ENCODE measurements around the gene GAN.
A peak's percentile ranks its signal among the peaks of the same experiment; 100 is the strongest.
"Not testable (repeated sequence)": the region's sequence is repeated elsewhere in the genome, so short reads cannot be mapped to it uniquely, and the experiment has no call there.

Gene GAN

GRCh38 chr16:81310045-81310644 is 4.6 kb upstream of the GAN start:
- DNase-seq, result no peak

GRCh38 chr16:81311762-81312161 is 3.0 kb upstream of the GAN start:
- DNase-seq, result no peak

DNA sequence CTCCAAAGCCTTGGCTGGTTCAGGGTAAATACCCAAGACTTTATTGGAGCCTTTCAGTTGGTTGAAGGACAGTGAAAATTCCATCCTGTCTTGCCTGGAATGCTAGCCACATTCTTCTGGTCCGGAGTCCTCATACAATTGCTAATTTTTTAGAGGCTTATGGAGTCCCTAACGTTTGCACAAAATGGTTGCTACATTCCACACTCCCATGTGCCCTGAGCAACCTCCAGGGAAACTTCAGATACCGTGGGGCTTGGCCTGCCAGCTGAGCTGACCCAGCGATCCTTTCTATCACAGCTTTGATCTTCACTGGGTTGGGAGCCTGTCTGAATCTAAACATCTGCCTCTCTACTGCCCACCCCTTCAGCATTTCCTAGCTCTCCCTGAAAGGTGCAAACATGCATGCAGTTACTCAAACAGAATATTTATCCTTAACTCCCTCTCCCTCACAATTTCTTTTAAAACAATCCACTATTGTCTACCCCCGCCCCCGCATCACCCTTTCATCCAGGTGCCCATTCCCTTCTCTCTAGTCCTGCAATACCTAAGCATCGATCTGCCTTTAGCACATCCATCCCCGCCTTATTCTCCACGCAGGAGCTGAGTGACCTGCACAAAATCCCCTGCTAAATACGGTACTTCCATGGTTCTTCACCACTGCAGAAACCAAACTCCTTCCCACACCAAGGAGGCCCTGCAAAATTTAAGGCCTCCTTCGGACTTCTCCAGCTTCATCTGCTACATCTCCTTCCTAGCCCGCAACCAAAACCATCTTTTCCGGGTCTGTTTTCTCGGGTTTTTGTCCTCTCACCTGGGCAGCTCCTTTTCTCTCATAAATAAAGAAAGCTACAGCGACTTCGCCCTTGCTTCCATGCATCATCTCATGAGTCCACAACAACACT is 810 bp upstream of the GAN start:
- DNase-seq, result no peak

DNA sequence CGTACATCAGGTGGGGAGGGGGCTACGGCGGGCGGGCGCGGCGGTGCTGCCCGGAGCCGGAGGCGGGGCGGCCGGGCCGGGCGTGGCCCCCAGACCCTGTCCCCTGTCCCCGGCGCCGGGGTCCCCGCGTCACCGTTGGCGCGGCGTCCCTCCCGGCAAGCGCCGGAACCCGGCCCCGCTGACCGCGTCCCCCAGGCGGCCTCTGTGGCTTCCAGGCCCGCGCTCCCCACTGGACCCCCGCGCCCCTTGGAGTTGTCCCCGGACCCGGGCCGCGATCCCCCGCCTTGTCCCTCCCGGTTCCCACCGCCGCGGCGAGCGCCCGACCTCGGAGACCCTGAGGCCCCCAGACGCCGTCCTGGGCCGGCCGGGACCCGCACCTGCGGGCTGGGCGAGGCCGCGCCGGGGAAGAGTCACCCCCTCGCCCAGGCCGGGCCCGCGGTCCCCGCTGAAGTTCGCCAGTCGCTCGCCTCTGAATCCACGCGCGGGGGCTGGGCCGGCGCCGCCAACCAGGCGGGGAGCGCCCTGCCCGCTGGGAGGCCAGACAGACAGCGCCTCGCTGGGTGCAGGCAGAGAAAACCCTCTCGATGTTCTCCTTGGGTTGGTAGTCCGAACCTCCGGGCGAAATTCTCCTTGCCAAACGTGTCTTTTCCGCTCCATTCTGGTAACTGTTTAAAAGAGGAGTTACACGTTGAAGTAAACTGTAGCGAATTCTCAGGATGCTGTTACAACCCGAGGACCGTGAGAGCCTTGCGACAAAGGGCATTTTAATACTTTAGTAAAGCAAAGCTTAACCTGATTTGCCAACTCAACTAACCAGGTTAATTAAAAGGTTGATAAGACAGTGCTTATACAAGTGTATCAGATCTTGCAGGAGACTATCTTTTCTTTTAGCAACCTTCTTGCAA is 761 bp downstream of the GAN start:
- peak; percentile 32 for DNase-seq

- no peak for DNase-seq
Measured at GRCh38 chr16:81316176-81316496, 1.4 kb downstream of the GAN start.

DNA sequence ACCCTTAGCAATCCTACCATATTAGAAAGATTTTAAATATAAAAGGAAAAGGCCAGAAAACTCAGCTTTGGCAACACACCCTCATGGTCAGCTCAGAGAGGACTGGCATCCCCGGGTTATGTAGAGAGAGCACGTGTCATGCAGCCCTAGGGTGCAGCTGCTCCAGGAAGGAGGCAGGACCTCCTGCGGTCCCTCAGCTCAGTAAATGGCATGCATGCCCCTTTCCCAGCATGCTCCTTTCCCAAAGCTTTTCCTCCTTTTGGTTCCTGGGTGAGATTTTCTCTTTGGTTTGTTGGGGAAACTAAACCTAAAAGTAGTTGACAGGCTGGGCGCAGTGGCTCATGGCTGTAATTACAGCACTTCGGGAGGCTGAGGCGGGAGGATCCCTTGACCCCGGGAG is 3.9 kb downstream of the GAN start:
- DNase-seq, result no peak

DNA sequence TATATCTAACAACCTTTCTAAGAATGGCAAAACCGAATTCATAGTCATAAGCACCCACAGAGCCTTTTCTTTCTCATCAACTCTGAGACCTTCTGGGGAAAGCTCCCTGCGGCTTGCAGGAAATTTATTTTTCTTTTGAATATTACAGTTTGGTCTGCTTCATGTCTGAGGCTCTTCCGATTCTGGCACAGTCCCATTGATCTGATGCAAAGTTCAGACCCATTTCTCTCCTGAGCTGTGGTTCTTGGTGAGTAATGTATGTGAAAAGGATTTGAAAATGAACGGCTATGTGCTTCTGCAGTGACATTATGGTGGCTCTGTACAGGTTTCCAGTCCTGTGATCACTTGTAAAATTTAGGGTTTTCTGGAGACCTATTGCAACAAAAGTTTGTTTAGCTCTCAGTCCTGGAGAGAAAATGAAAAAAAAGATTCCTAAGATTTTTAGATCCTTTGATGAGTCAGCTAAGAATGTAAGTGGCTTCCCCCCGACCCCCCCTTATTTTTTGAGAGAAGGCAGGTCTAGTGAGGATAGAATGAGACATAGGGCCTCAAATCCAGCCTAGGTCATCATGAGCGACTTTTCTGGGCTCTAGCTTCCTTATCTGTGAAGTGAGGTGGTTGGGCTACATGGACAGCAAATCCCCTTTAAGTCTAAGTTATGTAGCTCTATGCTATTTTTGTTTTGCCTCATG is 4.6 kb downstream of the GAN start:
- DNase-seq, result no peak

DNA sequence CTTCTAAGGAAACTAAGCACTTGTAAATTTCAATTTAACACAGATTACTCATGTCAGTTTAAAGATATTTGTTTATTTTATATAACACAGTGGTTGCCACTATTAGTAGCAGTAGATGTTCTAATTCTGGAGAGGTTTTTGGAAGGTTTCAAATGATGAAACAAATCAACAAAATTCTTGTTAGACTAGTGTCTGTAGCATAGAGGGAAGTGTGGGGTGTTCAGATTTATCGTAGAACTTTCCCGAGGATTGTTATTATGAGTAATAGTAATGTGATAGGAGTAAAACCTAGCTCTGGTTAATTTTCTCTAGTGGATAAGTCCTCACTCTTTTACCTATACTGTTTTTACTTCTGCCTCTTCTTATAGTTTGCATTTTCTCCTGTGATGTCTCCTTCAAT is 6.3 kb downstream of the GAN start:
- no peak for DNase-seq

DNA sequence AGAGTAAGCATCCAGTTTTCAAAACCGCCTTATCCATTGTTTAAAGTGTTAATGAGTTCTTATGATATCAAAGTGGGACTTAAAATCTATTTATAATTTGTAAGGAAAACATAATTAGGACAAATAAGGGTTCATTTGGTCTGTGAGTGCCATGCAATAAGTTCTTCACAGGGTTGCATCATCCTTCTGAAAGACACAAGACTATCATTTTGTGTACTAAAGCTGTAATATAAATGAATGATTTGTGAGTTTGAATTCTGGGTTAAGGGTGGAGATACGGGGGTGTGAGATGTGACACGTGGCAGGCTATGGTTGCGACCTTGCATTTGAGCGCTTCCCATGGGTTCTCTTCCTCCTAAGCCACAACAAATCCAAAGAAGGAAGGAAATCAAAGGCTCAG is 6.8 kb downstream of the GAN start:
- no peak for DNase-seq

DNA sequence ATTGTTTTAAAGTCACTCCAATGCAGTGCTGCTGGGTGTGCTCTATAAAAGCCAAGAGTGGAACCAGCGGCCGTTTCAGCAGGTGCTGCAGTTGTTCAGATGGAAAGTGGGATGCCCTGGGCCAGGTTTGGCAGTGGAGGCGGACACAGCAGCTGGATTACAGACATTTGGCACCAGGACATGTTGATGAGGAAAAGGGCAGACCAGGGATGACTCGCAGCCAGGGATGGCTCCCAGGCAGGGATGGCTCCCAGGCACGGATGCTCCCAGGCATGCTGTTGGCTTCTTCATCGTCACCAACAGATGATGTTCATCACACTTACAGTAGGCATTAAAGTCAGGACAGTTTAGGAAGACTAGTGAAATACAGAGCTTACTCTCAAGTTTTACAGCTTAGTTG is 10.0 kb downstream of the GAN start:
- no peak for DNase-seq

GRCh38 chr16:81327011-81327410 is 12.2 kb downstream of the GAN start:
- no peak for DNase-seq

DNA sequence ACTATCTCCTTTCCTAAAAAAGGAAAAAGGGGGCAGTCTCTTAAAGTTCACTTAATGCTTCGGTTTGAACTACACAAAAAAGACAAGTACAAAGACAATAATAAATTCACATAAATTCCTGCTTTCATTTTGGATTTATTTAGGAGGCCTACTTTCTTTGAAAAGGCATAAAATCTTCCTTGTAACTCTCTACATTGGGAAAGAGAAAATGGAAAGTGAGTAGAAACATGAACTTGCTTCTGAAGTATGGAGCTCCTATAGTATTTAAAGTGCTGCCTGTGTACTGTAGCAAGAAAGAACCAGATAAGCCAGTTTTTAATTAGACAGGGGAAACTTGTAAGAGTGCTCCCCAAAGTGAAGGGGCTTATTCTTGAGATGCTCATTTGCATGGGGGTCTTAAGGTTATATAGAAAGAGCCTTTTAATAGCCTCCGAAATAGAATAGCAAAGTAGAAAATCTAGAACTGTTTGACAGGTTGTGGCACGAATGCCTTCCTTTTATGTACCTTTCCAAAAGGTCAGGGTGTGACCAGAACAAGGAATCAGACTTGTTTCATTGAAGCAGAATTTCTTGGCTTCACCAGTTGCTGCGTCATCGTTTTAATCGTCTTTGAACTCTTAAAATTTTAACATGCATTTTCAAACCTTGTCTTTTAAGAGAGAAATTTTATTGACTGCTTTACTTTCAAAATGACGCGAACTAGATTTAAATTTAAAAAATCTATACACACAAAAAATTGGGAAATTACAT is 12.9 kb downstream of the GAN start:
- DNase-seq, result no peak

GRCh38 chr16:81329947-81330346 is 15.2 kb downstream of the GAN start:
- DNase-seq, result no peak

DNA sequence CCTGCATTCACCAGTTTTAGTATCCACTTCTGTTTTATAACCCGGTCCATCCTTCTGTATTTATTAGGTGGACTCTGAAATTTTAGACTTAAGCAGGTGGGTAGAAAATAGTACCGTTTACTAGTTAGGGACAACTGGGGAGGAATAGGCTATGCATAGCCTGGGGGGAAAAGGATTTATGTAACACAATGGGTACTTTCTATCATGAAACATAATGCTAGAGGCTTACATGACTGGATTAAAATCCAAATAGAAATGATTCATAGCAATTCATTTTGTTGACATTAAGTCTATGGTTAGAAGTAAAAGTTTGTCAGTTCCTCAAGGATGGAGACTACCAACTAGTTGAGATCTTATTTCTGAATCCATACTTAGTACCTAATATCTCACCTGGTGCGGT is 18.6 kb downstream of the GAN start:
- no peak for DNase-seq

DNA sequence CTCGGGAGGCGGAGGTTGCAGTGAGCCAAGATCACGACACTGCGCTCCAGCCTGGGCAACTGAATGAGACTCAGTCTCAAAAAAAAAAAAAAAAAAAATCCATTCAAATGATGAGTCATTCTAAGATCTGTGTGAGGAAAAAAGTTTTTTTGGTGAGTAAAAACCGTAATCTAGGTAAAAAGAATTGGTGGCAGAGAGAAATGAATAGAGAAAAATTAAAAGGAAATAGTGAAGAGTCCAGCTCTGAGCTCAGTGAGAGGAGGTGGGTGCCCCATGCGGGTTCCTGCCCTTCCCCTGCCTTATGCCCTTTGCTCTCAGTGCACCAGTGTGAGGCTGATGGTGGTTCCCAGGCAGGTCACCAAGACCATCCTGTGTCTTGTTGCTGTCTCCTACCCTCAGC is 20.9 kb downstream of the GAN start:
- DNase-seq, result no peak

DNA sequence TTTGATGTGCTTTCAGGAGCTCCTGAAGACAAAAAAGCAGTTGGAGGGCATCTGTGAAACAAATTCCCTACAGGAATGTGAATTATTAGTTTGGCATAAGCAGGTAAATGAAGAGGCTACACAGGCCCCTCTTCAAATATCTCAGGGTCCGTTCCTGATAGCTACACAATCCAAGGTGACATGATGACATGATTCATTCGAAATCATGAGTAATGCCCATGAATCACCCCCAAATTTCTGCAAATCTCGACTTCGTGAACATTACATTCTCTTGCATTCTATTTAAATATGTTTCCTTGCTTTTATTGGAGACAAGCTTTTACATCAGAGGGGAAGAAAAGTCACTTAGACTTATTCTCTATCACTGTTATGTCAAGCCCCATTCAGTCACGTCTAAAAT is 22.3 kb downstream of the GAN start:
- DNase-seq, result no peak

- DNase-seq, result not testable (repeated sequence)
Measured at GRCh38 chr16:81345172-81345571, 30.4 kb downstream of the GAN start.

DNA sequence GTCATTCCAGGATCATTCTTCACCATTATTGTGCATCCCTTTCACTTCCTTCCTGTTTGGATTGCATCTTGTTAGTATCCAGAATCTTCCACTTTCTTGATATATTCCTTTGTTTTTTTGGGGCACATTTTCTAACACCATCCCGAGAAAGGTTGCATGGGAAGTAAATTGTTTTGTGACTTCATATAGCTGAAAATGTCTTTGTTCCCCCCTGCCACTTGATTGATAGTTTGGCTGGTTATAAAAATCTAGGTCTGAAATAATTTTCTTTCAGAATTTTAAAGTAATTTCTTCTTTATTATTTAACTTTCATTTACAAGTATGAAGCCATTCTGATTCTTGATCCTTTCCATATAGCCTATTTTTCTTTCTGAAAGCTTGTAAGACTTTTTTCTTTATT is 32.7 kb downstream of the GAN start:
- no peak for DNase-seq

- DNase-seq, result no peak
Measured at GRCh38 chr16:81349608-81350305, 35.0 kb downstream of the GAN start.

GRCh38 chr16:81350306-81350615 is 35.5 kb downstream of the GAN start:
- DNase-seq, result no peak

DNA sequence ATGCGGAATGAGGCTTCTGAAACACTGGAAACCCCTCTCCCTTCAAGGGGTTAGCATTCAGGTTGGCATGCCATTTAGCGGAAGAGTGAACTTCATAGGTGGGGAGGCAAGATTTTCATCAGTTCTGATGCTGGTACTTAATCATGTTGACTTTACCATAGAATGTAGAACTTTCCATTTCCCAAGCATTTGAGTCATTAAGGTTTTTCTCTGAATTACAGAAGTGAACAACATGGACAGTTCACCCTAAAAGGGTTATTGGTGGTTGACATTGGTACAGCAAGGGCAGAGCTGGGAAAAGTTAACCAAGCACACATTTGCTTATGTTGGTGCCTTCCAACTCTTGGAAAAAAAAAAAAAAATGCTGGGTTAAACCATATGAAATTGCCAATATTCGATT is 39.1 kb downstream of the GAN start:
- DNase-seq, result no peak

GRCh38 chr16:81357711-81358260 is 43.0 kb downstream of the GAN start:
- no peak for DNase-seq

Data from activated T-cell treated with anti-CD3 and anti-CD28 coated beads for 4 hours (primary cell).